ENCODE data around the gene SGCD.
"Not testable (repeated sequence)": the region's sequence is repeated elsewhere in the genome, so short reads cannot be mapped to it uniquely, and the experiment has no call there.

SGCD gene

GRCh38 chr5:156591631-156592030, 264.7 kb downstream of the SGCD start:
- TF ChIP-seq POLR2AphosphoS5 (IDR thresholded peaks at IDR 0.05; ENCODE audit: borderline replicate concordance, low read depth, low read length) (no peak), EZH2 (IDR thresholded peaks at IDR 0.05) (no peak), FOXP2 (optimal IDR thresholded peaks at IDR 0.05; ENCODE audit: control extremely low read depth, extremely low read length, insufficient read depth) (no peak)
- no peaks in the 10 kb centered on the region for H3K36me3 ChIP-seq (ENCODE audit: insufficient read depth, low read length)
- no peak overlapping the region for H3K9ac ChIP-seq (ENCODE audit: insufficient read length)
- no peak for DNase-seq (ENCODE audit: low read depth, low spot score)
- no peak overlapping the region for H3K4me3 ChIP-seq
- no peaks in the 10 kb centered on the region for H3K9me3 ChIP-seq (ENCODE audit: low read depth, low read length)
- H3K27ac ChIP-seq = no peak overlapping the region

GRCh38 chr5:156593546-156593945, 266.6 kb downstream of the SGCD start:
- DNase-seq (ENCODE audit: low read depth, low spot score) = no peak
- TF ChIP-seq EZH2 (IDR thresholded peaks at IDR 0.05) (no peak), POLR2AphosphoS5 (IDR thresholded peaks at IDR 0.05; ENCODE audit: borderline replicate concordance, low read depth, low read length) (no peak), FOXP2 (optimal IDR thresholded peaks at IDR 0.05; ENCODE audit: control extremely low read depth, extremely low read length, insufficient read depth) (no peak)
- no peak overlapping the region for H3K9ac ChIP-seq (ENCODE audit: insufficient read length)
- no peak overlapping the region for H3K4me3 ChIP-seq
- H3K9me3 ChIP-seq (ENCODE audit: low read depth, low read length) = no peaks in the 10 kb centered on the region
- no peak overlapping the region for H3K27ac ChIP-seq
- no peaks in the 10 kb centered on the region for H3K36me3 ChIP-seq (ENCODE audit: insufficient read depth, low read length)

- Histone ChIP-seq H3K9me3 (ENCODE audit: low read depth, low read length) (no peaks in the 10 kb centered on the region), H3K36me3 (ENCODE audit: insufficient read depth, low read length) (no peaks in the 10 kb centered on the region), H3K4me3 (no peak overlapping the region), H3K9ac (ENCODE audit: insufficient read length) (no peak overlapping the region), H3K27ac (no peak overlapping the region)
- DNase-seq (ENCODE audit: low read depth, low spot score) = no peak
- TF ChIP-seq EZH2 (IDR thresholded peaks at IDR 0.05) (no peak), FOXP2 (optimal IDR thresholded peaks at IDR 0.05; ENCODE audit: control extremely low read depth, extremely low read length, insufficient read depth) (no peak), POLR2AphosphoS5 (IDR thresholded peaks at IDR 0.05; ENCODE audit: borderline replicate concordance, low read depth, low read length) (no peak)
Measured at GRCh38 chr5:156594406-156594805, 267.4 kb downstream of the SGCD start.

DNA sequence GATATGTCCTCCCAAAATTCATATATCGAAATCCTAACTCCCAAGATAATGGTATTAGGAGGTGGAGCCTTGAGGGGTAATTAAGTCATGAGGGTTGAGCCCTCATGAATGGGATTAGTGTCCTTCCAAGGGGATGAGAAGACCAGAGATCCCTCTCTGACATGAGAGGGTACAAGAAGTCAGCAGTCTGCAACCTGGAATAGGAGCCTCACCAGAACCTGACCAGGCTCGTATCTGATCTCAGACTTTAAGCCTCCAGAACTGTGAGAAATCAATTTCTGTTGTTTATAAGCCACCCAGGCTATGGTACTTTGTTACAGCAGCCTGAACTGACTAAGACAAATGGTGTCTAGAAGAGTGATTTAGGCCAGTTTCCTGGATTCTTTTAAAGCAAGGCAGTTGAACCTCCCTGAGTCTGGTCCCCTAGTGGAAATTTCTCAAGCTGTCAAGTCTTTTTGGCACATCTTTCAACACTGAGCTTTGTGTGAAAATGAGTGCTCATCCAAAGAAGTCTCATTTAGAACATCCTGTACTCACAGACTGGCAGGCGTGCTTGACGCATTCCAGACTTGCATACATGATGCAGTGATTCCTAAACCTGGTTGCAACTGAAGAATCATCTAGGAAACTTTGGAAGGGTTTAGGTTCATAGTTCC, 268.3 kb downstream of the SGCD start:
- DNase-seq (ENCODE audit: low read depth, low spot score) = no peak
- no peak overlapping the region for H3K4me3 ChIP-seq
- TF ChIP-seq POLR2AphosphoS5 (IDR thresholded peaks at IDR 0.05; ENCODE audit: borderline replicate concordance, low read depth, low read length) (no peak), EZH2 (IDR thresholded peaks at IDR 0.05) (no peak), FOXP2 (optimal IDR thresholded peaks at IDR 0.05; ENCODE audit: control extremely low read depth, extremely low read length, insufficient read depth) (no peak)
- no peak overlapping the region for H3K9ac ChIP-seq (ENCODE audit: insufficient read length)
- H3K9me3 ChIP-seq (ENCODE audit: low read depth, low read length) = no peaks in the 10 kb centered on the region
- no peaks in the 10 kb centered on the region for H3K36me3 ChIP-seq (ENCODE audit: insufficient read depth, low read length)
- no peak overlapping the region for H3K27ac ChIP-seq

GRCh38 chr5:156597276-156597675, 270.3 kb downstream of the SGCD start:
- no peak overlapping the region for H3K27ac ChIP-seq
- no peak overlapping the region for H3K9ac ChIP-seq (ENCODE audit: insufficient read length)
- DNase-seq (ENCODE audit: low read depth, low spot score) = no peak
- TF ChIP-seq EZH2 (IDR thresholded peaks at IDR 0.05) (no peak), FOXP2 (optimal IDR thresholded peaks at IDR 0.05; ENCODE audit: control extremely low read depth, extremely low read length, insufficient read depth) (no peak), POLR2AphosphoS5 (IDR thresholded peaks at IDR 0.05; ENCODE audit: borderline replicate concordance, low read depth, low read length) (no peak)
- no peaks in the 10 kb centered on the region for H3K36me3 ChIP-seq (ENCODE audit: insufficient read depth, low read length)
- H3K9me3 ChIP-seq (ENCODE audit: low read depth, low read length) = no peaks in the 10 kb centered on the region; the same call in 1 of the 2 replicates
- H3K4me3 ChIP-seq = no peak overlapping the region

GRCh38 chr5:156598964-156599363, 272.0 kb downstream of the SGCD start:
- H3K9ac ChIP-seq (ENCODE audit: insufficient read length) = no peak overlapping the region
- no peaks in the 10 kb centered on the region; the same call in 1 of the 2 replicates for H3K9me3 ChIP-seq (ENCODE audit: low read depth, low read length)
- TF ChIP-seq POLR2AphosphoS5 (IDR thresholded peaks at IDR 0.05; ENCODE audit: borderline replicate concordance, low read depth, low read length) (no peak), EZH2 (IDR thresholded peaks at IDR 0.05) (no peak), FOXP2 (optimal IDR thresholded peaks at IDR 0.05; ENCODE audit: control extremely low read depth, extremely low read length, insufficient read depth) (no peak)
- no peak overlapping the region for H3K27ac ChIP-seq
- no peak overlapping the region for H3K4me3 ChIP-seq
- DNase-seq (ENCODE audit: low read depth, low spot score) = no peak
- H3K36me3 ChIP-seq (ENCODE audit: insufficient read depth, low read length) = no peaks in the 10 kb centered on the region

DNA sequence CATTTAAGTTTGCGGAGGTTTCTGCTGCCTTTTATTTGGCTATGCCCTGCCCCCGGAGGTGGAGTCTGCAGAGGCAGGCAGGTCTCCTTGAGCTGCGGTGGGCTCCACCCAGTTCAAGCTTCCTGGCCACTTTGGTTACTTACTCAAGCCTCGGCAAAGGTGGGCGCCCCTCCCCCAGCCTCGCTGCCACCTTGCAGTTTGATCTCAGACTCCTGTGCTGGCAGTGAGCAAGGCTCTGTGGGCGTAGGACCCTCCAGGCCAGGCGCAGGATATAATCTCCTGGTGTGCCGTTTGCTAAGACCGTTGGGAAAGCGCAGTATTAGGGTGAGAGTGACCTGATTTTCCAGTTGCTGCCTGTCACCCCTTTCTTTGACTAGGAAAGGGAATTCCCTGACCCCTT, 283.6 kb downstream of the SGCD start:
- DNase-seq (ENCODE audit: low read depth, low spot score); H3K36me3 ChIP-seq (ENCODE audit: insufficient read depth, low read length); H3K9ac ChIP-seq (ENCODE audit: insufficient read length); H3K4me3 ChIP-seq; H3K9me3 ChIP-seq (ENCODE audit: low read depth, low read length); H3K27ac ChIP-seq: not testable (repeated sequence)

- Histone ChIP-seq H3K27ac (no peak overlapping the region), H3K9me3 (ENCODE audit: low read depth, low read length) (no peaks in the 10 kb centered on the region), H3K4me3 (no peak overlapping the region), H3K36me3 (ENCODE audit: insufficient read depth, low read length) (no peaks in the 10 kb centered on the region), H3K9ac (ENCODE audit: insufficient read length) (no peak overlapping the region)
- DNase-seq (ENCODE audit: low read depth, low spot score) = no peak
- no peak for TF ChIP-seq POLR2AphosphoS5 (IDR thresholded peaks at IDR 0.05; ENCODE audit: borderline replicate concordance, low read depth, low read length)
- no peak for TF ChIP-seq FOXP2 (optimal IDR thresholded peaks at IDR 0.05; ENCODE audit: control extremely low read depth, extremely low read length, insufficient read depth)
- TF ChIP-seq EZH2 (IDR thresholded peaks at IDR 0.05) = no peak
Measured at GRCh38 chr5:156615901-156616300, 288.9 kb downstream of the SGCD start.

DNA sequence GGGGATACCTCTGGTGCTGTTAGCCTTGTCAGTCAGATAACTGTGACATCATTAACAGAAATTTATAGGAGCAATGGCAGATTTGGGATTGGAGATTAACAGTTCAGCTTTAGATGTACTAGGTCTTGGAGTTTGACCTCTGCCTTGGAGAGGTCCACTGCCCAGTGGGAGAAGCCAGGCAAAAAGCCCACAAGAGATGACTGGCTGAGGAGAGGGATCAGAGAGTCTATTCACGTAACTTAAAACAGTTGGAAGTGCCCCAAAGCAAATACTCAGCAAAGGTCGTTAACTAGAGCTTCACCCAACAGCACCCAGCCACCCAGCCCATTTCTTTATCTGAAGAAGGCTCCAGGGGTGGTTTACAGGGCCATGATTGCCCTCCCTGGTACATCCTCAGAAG, 290.5 kb downstream of the SGCD start:
- no peak for DNase-seq (ENCODE audit: low read depth, low spot score)
- H3K9me3 ChIP-seq (ENCODE audit: low read depth, low read length) = no peaks in the 10 kb centered on the region
- TF ChIP-seq POLR2AphosphoS5 (IDR thresholded peaks at IDR 0.05; ENCODE audit: borderline replicate concordance, low read depth, low read length) = no peak
- TF ChIP-seq EZH2 (IDR thresholded peaks at IDR 0.05) = no peak
- no peak for TF ChIP-seq FOXP2 (optimal IDR thresholded peaks at IDR 0.05; ENCODE audit: control extremely low read depth, extremely low read length, insufficient read depth)
- no peak overlapping the region for H3K9ac ChIP-seq (ENCODE audit: insufficient read length)
- no peak overlapping the region for H3K27ac ChIP-seq
- H3K4me3 ChIP-seq = no peak overlapping the region
- no peaks in the 10 kb centered on the region for H3K36me3 ChIP-seq (ENCODE audit: insufficient read depth, low read length)
